K562 (cell line): ENCODE measurements around the gene HEY2. TPM values are rescaled to one million over a fixed set of nuclear protein-coding genes. Genes with fewer than 3 reads are reported as not detected.

Experiments
- ATAC-seq: fragments of 200-7000 bp; cut with Tn5 transposase; 3 replicates; pipeline ENCODE4 v1.9.1; 2020; ENCODE audit warnings: moderate library complexity
- BruUV-seq: library from RNA; stranded (reverse); fragments of 400-500 nt; replicated peaks from 2 replicates; lab custom pipeline; 2021; lab: Mats Ljungman, UMichigan
- CTCF ChIA-PET: fragments of 300-600 bp; formaldehyde crosslinking; extraction: SDS; loops from one replicate; lab custom pipeline; 2021; ENCODE audit warnings: low intra/inter-chr PET ratio; lab: Yijun Ruan, JAX
- POLR2A ChIA-PET: fragments of 300-600, 350-650 bp; sonication (Branson Sonifier 250); formaldehyde crosslinking; extraction: SDS; loops from one replicate; lab custom pipeline; 2021; ENCODE audit warnings: antibody characterized with exemption, inconsistent platforms; lab: Yijun Ruan, JAX
- DNase-seq, 4 experiments: peaks; one replicate each; pipeline versions ENCODE4 v3.0.0 to v3.0.0-alpha.2; 2011 to 2018; ENCODE audit warnings: low spot score in 3 of 4, mixed read lengths in 3 of 4; ENCODE audit errors: extremely low read depth in 1 of 4
- FAIRE-seq: peaks from 2 replicates; lab custom pipeline; 2011; peaks lifted over from hg19 to GRCh38; lab: Jason Lieb, UNC
- H2AFZ ChIP-seq: 2 replicates; pipeline ENCODE4 v1.6.0; 2011; ENCODE audit warnings: low read depth, low read length, control low read depth, inconsistent platforms
- H3K27ac ChIP-seq: fragments of 200-600 bp; 3 replicates; pipeline ENCODE4 v1.8.0; 2011; ENCODE audit warnings: low read depth, mild to moderate bottlenecking, control low read depth, inconsistent platforms, low read length, moderate library complexity, mixed read lengths; ENCODE audit errors: extremely low read depth
- H3K27me3 ChIP-seq, 2 experiments: fragments of 300-600 bp in 1 of 2; 2 replicates in 1 of 2; 3 replicates in 1 of 2; pipeline versions ENCODE4 v1.6.0 to v1.8.0; 2011; ENCODE audit warnings: inconsistent platforms in 2 of 2, low read length in 2 of 2, mild to moderate bottlenecking in 1 of 2, mixed read lengths in 1 of 2, moderate library complexity in 1 of 2; ENCODE audit not compliant: control insufficient read depth in 2 of 2, insufficient read depth in 2 of 2
- H3K36me3 ChIP-seq: fragments of 300-600 bp; 3 replicates; pipeline ENCODE4 v1.8.0; 2011; ENCODE audit warnings: mild to moderate bottlenecking, low read length, inconsistent platforms; ENCODE audit not compliant: control insufficient read depth, insufficient read depth
- H3K4me1 ChIP-seq, 2 experiments: fragments of 200-600 bp in 1 of 2; replicated peaks in 1 of 2; 2 replicates in 1 of 2; 3 replicates in 1 of 2; pipeline versions ENCODE4 v1.5.1 to v1.8.0; 2011; ENCODE audit warnings: inconsistent platforms in 2 of 2, low read length in 2 of 2, mild to moderate bottlenecking in 1 of 2, mixed read lengths in 1 of 2, moderate library complexity in 1 of 2; ENCODE audit not compliant: control insufficient read depth in 2 of 2, insufficient read depth in 2 of 2
- H3K4me2 ChIP-seq: 2 replicates; pipeline ENCODE4 v1.6.1; 2011; ENCODE audit warnings: low read length, control low read depth, inconsistent platforms, mixed read lengths; ENCODE audit not compliant: insufficient read depth
- H3K4me3 ChIP-seq: fragments of 200-600 bp; sonication (generic), shearing (Covaris generic); 2 replicates; pipeline ENCODE4 v1.5.1; 2016; ENCODE audit warnings: control low read depth, inconsistent platforms
- H3K79me2 ChIP-seq: fragments of 200-600 bp; 3 replicates; pipeline ENCODE4 v1.8.0; 2011; ENCODE audit warnings: low read length, inconsistent platforms; ENCODE audit not compliant: control insufficient read depth, insufficient read depth
- H3K9ac ChIP-seq, 2 experiments: 2 replicates each; pipeline versions ENCODE4 v1.6.0 to v1.6.1; 2011; ENCODE audit warnings: low read depth in 2 of 2, low read length in 2 of 2, control low read depth in 1 of 2, inconsistent platforms in 1 of 2, mild to moderate bottlenecking in 1 of 2, mixed read lengths in 1 of 2; ENCODE audit not compliant: insufficient read depth in 1 of 2
- H3K9me1 ChIP-seq: one replicate; pipeline ENCODE4 v1.6.0; 2011; ENCODE audit warnings: inconsistent platforms, mild to moderate bottlenecking, low read length, moderate library complexity; ENCODE audit not compliant: control insufficient read depth, insufficient read depth
- H3K9me3 ChIP-seq: replicated peaks from 2 replicates; pipeline ENCODE4 v1.5.1; 2011; ENCODE audit warnings: low read depth, low read length, inconsistent platforms; ENCODE audit not compliant: control insufficient read depth, insufficient read depth
- H4K20me1 ChIP-seq: replicated peaks from 2 replicates; pipeline ENCODE4 v1.6.1; 2011; ENCODE audit warnings: low read length, inconsistent platforms, mixed read lengths; ENCODE audit not compliant: control insufficient read depth, insufficient read depth
- ARID3A ChIP-seq: IDR thresholded peaks from 2 replicates; pipeline ENCODE4 v1.6.1; 2012; ENCODE audit warnings: low read depth, low read length, improper control_type of control experiment, borderline replicate concordance
- CTCF ChIP-seq, 3 experiments: IDR thresholded peaks in 2 of 3; conservative IDR thresholded peaks in 1 of 3; 2 replicates each; pipeline ENCODE4 v1.5.1; 2011 to 2012; ENCODE audit warnings: low read length in 3 of 3, mild to moderate bottlenecking in 3 of 3, control low read depth in 2 of 3, improper control_type of control experiment in 1 of 3, inconsistent platforms in 1 of 3, low read depth in 1 of 3, mixed read lengths in 1 of 3, moderate library complexity in 1 of 3; ENCODE audit not compliant: insufficient read depth in 2 of 3
- HNRNPH1 ChIP-seq: fragments of 200-400 bp; formaldehyde crosslinking; optimal IDR thresholded peaks from 2 replicates; pipeline ENCODE3; 2017; ENCODE audit warnings: low read depth, mild to moderate bottlenecking, low read length, moderate library complexity
- NR2C1 ChIP-seq, 2 experiments: fragments of 450-650 bp; IDR thresholded peaks; 2 replicates each; pipeline ENCODE4 v1.6.1; 2017; ENCODE audit warnings: mild to moderate bottlenecking in 2 of 2, antibody characterized with exemption in 1 of 2, inconsistent platforms in 1 of 2, missing compliant biosample characterization in 1 of 2, missing genetic modification characterization in 1 of 2
- NR2C2 ChIP-seq, 2 experiments: fragments of 200-800 bp in 1 of 2; sonication (Bioruptor generic) in 1 of 2; sonication (generic) in 1 of 2; formaldehyde crosslinking in 1 of 2; IDR thresholded peaks; 2 replicates each; pipeline versions ENCODE4 v1.6.1 to v1.8.0; 2016 to 2022; ENCODE audit warnings: mild to moderate bottlenecking in 1 of 2, missing compliant biosample characterization in 1 of 2, missing genetic modification characterization in 1 of 2, missing genetic modification reagents in 1 of 2
- POLR2H ChIP-seq: IDR thresholded peaks from 2 replicates; pipeline ENCODE4 v1.6.1; 2016; ENCODE audit warnings: missing genetic modification characterization, low read depth, mild to moderate bottlenecking, control low read depth, missing compliant biosample characterization, moderate library complexity
- POLR3A ChIP-seq: IDR thresholded peaks from 2 replicates; pipeline ENCODE4 v1.6.1; 2011; ENCODE audit warnings: borderline replicate concordance, mild to moderate bottlenecking, moderate library complexity; ENCODE audit not compliant: insufficient read length, insufficient read depth; ENCODE audit errors: extremely low read depth
- RAD21 ChIP-seq, 2 experiments: fragments of 250-450 bp in 1 of 2; fragments of 450-650 bp in 1 of 2; sonication (Bioruptor Pico) in 1 of 2; formaldehyde crosslinking in 1 of 2; IDR thresholded peaks in 1 of 2; conservative IDR thresholded peaks in 1 of 2; 2 replicates each; pipeline versions ENCODE4 v1.4.0 to v1.8.0; 2020 to 2022; ENCODE audit warnings: mild to moderate bottlenecking in 2 of 2, moderate library complexity in 1 of 2
- SMC3 ChIP-seq: conservative IDR thresholded peaks from 2 replicates; pipeline ENCODE4 v1.6.1; 2011; ENCODE audit warnings: low read depth, low read length, improper control_type of control experiment; ENCODE audit not compliant: insufficient read depth
- WGBS: fragments of 100-300 bp; shearing (Covaris generic); methylation state at CpG from one replicate; pipeline ENCODE4 v1.1.6; 2016; ENCODE audit warnings: low coverage, mixed read lengths; ENCODE audit not compliant: insufficient coverage; ENCODE audit errors: missing lambda C conversion rate; 5-methylcytosine and 5-hydroxymethylcytosine counted together
- in situ Hi-C: fragments of 300-500 bp; cut with MboI; formaldehyde crosslinking; loops from 4 replicates; pipeline ENCODE4 v1.15.0; 2018; ENCODE audit warnings: inconsistent platforms, mixed read lengths
- intact Hi-C: fragments of 100-400 bp; cut with micrococcal nuclease; formaldehyde crosslinking; loops from 2 replicates; pipeline ENCODE4 v1.14.2; 2022
- polyA plus RNA-seq, 8 experiments: library from polyadenylated mRNA; depleted of rRNA in 4 of 8; stranded (reverse) in 5 of 8; unstranded in 3 of 8; fragments of >200 nt; fragmentation: Nextera tagmentation in 2 of 8; fragmentation: Illumina TruSeq in 1 of 8; extraction: Ambion mirVana in 2 of 8; extraction: Trizol in 1 of 8; gene quantifications; 2 replicates each; pipeline versions ENCODE4 v1.2.1 to v1.2.3, GENCODE V29; 2011 to 2014; ENCODE audit warnings: inconsistent platforms in 1 of 8, missing spikeins in 1 of 8
- total RNA-seq, 7 experiments: library from RNA; depleted of rRNA in 6 of 7; stranded (reverse); fragments of >200 nt in 6 of 7; fragmentation: Illumina TruSeq in 2 of 7; extraction: Trizol in 2 of 7; gene quantifications; 2 replicates each; pipeline versions ENCODE4 v1.2.1 to v1.2.3, GENCODE V29; 2011 to 2021; ENCODE audit warnings: low replicate concordance in 1 of 7

The HEY2 gene
- total and polyA plus RNA-seq, 9 of the 15 experiments (the other 6 are each of a cell fraction or from before 2014, with no cell fraction given) = 0.03 to 0.07 (median 0.06) TPM; not detected in 5

GRCh38 chr6:125787791-125788190 is 38.4 kb downstream of the HEY2 start:
- POLR2A ChIA-PET = interaction anchor here (1.0 kb wide), 1 partner anchor 137 kb away, joined by 5 read pairs; no protein-coding TSS in a partner anchor
- TF ChIP-seq RAD21 (CRISPR knock-in tag; conservative IDR thresholded peaks at IDR 0.05 in 1 of 2, IDR thresholded peaks at IDR 0.05 in 1 of 2) (peak; percentile 50 to 58), NR2C2 (CRISPR knock-in tag; IDR thresholded peaks at IDR 0.05) (no peak), NR2C2 (tag; IDR thresholded peaks at IDR 0.05) (peak; percentile 50; the same call in 1 of the 2 replicates), POLR2H (tag) (peak; percentile 19; the same call in 1 of the 2 replicates), ARID3A (no peak), SMC3 (peak; percentile 33), HNRNPH1 (no peak), POLR3A (no peak), NR2C1 (IDR thresholded peaks at IDR 0.05) (peak; percentile 45; the same call in 1 of the 2 replicates), NR2C1 (tag; IDR thresholded peaks at IDR 0.05) (peak; percentile 40; the same call in 1 of the 2 replicates), CTCF (IDR thresholded peaks at IDR 0.05 in 2 of 3, conservative IDR thresholded peaks at IDR 0.05 in 1 of 3; ENCODE audit: insufficient read depth in 2 of 3, low read depth in 1 of 3, low read length in 3 of 3) (peak in 2 of 3 experiments; percentile 27 to 57; a peak in 2 of 6 replicates)

More at GRCh38 chr6:125787791-125788190, 38.4 kb downstream of the HEY2 start:
- Histone ChIP-seq H3K27me3 (no peaks in the 10 kb centered on the region), H2AFZ (peak overlapping the region; percentile 25; the same call in 1 of the 2 replicates), H3K4me2 (no peak overlapping the region), H3K4me1 (peaks cover 17 to 18% of the 10 kb centered on the region in 2 experiments), H3K79me2 (peaks cover 37% of the 10 kb centered on the region), H3K27ac (no peak overlapping the region), H3K9me1 (no peaks in the 10 kb centered on the region), H3K9ac (no peak overlapping the region), H4K20me1 (no peaks in the 10 kb centered on the region), H3K4me3 (no peak overlapping the region), H3K36me3 (peaks cover 7% of the 10 kb centered on the region; the same call in 1 of the 3 replicates), H3K9me3 (no peaks in the 10 kb centered on the region)
- BruUV-seq = no TSS peak
- DNase-seq (peak; percentile 21 to 45 (median 24)), ATAC-seq (no peak), FAIRE-seq (no peak)
- intact Hi-C loops = loop anchor here (2.0 to 10.0 kb wide), 4 partner anchors 71 to 823 kb away; partner anchors contain the start of genes HINT3 and RNF217
- WGBS = 9% methylated on average over 2 of the region's 2 CpGs
- CTCF ChIA-PET = interaction anchor here (1.5 kb wide), 1 partner anchor 187 kb away, joined by 8 read pairs; no protein-coding TSS in a partner anchor
- in situ Hi-C loops = loop anchor here (5.0 to 10.0 kb wide), 2 partner anchors 185 to 1487 kb away; no protein-coding TSS in a partner anchor
